ENCODE results near the gene C2orf81. TPM values are rescaled to one million over a fixed set of nuclear protein-coding genes. Genes with fewer than 3 reads are reported as not detected.

The C2orf81 gene
- polyA plus RNA-seq, 2 of the 4 experiments (the other 2 are of a cell fraction), result 0.88 to 2.0 TPM

- TF ChIP-seq HMGXB4 (CRISPR knock-in tag; IDR thresholded peaks at IDR 0.05; ENCODE audit: borderline replicate concordance), result no peak
- TF ChIP-seq RARB (CRISPR knock-in tag; IDR thresholded peaks at IDR 0.05), result no peak
- TF ChIP-seq MAX (IDR thresholded peaks at IDR 0.05), result no peak
- TF ChIP-seq RNF2 (IDR thresholded peaks at IDR 0.05; ENCODE audit: borderline replicate concordance, low read depth), result no peak
- TF ChIP-seq BHLHE40 (IDR thresholded peaks at IDR 0.05; ENCODE audit: low read depth, low read length), result no peak
- no peak for TF ChIP-seq RFX5 (IDR thresholded peaks at IDR 0.05)
- TF ChIP-seq JUN (IDR thresholded peaks at IDR 0.05), result no peak
Observed at GRCh38 chr2:74373985-74374384, 47.4 kb downstream of the C2orf81 start (continued).

- CTCF ChIA-PET, result interaction anchor here (1.3 to 1.4 kb wide), 2 partner anchors 18 to 123 kb away, joined by 3 read pairs; no protein-coding TSS in a partner anchor
- no peaks in the 10 kb centered on the region for H3K9me3 ChIP-seq
- H3K4me1 ChIP-seq, result 0 out of 3 replicates have a peak, but pooled peaks cover 4% of the 10 kb centered on the region
- H3K4me2 ChIP-seq, result no peak overlapping the region
- WGBS (ENCODE audit: missing lambda C conversion rate), result 86% methylated on average over 5 of the region's 5 CpGs
- ATAC-seq (peak in 1 of 2 experiments; percentile 28; a peak in 3 of 6 replicates), DNase-seq (ENCODE audit: low read depth in 1 of 2, low spot score in 1 of 2) (peak in 1 of 2 experiments; percentile 19), FAIRE-seq (no peak)
- POLR2A ChIA-PET, result no interaction called here
- no peak overlapping the region for H3K4me3 ChIP-seq
- TF ChIP-seq PBX3 (IDR thresholded peaks at IDR 0.05) (no peak), ELK1 (IDR thresholded peaks at IDR 0.05; ENCODE audit: low read depth, low read length) (no peak), CBX2 (IDR thresholded peaks at IDR 0.05; ENCODE audit: borderline replicate concordance, low read depth) (no peak), EHF (CRISPR knock-in tag; IDR thresholded peaks at IDR 0.05) (no peak), FOXS1 (CRISPR knock-in tag; IDR thresholded peaks at IDR 0.05) (no peak), ZC3H11A (IDR thresholded peaks at IDR 0.05) (no peak), JUN (IDR thresholded peaks at IDR 0.05) (no peak), CHD2 (IDR thresholded peaks at IDR 0.05; ENCODE audit: low read length, partially characterized antibody) (no peak), GATA3 (IDR thresholded peaks at IDR 0.05; ENCODE audit: borderline replicate concordance) (no peak), KDM5A (IDR thresholded peaks at IDR 0.05) (no peak), EHMT2 (IDR thresholded peaks at IDR 0.05; ENCODE audit: low read depth) (no peak), HDAC2 (IDR thresholded peaks at IDR 0.05) (no peak), TFCP2L1 (CRISPR knock-in tag; IDR thresholded peaks at IDR 0.05) (no peak), MAFK (IDR thresholded peaks at IDR 0.05; ENCODE audit: partially characterized antibody) (no peak)
- H3K27ac ChIP-seq, result no peak overlapping the region
Observed at GRCh38 chr2:74373221-74373676, 48.2 kb downstream of the C2orf81 start.

GRCh38 chr2:74372674-74373073 lies 48.7 kb downstream of the C2orf81 start:
- Histone ChIP-seq H3K9me3 (no peaks in the 10 kb centered on the region), H3K4me1 (0 out of 3 replicates have a peak, but pooled peaks cover 4% of the 10 kb centered on the region), H3K4me2 (no peak overlapping the region), H3K4me3 (no peak overlapping the region), H3K27ac (no peak overlapping the region)
- no peak for ATAC-seq
- DNase-seq (ENCODE audit: low read depth in 1 of 2, low spot score in 1 of 2), result no peak
- no peak for FAIRE-seq
- 92% methylated on average over 6 of the region's 6 CpGs for WGBS (ENCODE audit: missing lambda C conversion rate)
- ChIA-PET POLR2A (no interaction called here), CTCF (no interaction called here)
- TF ChIP-seq FOSB (CRISPR knock-in tag; IDR thresholded peaks at IDR 0.05) (no peak), RARB (CRISPR knock-in tag; IDR thresholded peaks at IDR 0.05) (no peak), RNF2 (IDR thresholded peaks at IDR 0.05; ENCODE audit: borderline replicate concordance, low read depth) (no peak), NPAS2 (CRISPR knock-in tag; IDR thresholded peaks at IDR 0.05; ENCODE audit: borderline replicate concordance) (no peak), HOXB5 (CRISPR knock-in tag; IDR thresholded peaks at IDR 0.05) (no peak), RAD21 (conservative IDR thresholded peaks at IDR 0.05 in 1 of 2, IDR thresholded peaks at IDR 0.05 in 1 of 2) (no peak), KDM5A (IDR thresholded peaks at IDR 0.05) (no peak), RCOR1 (IDR thresholded peaks at IDR 0.05; ENCODE audit: low read depth, low read length) (no peak), NFE2L2 (conservative IDR thresholded peaks at IDR 0.05; ENCODE audit: low read length) (no peak), CEBPB (IDR thresholded peaks at IDR 0.05) (no peak), RFX5 (IDR thresholded peaks at IDR 0.05) (no peak), CHD2 (IDR thresholded peaks at IDR 0.05; ENCODE audit: low read length, partially characterized antibody) (no peak), SMC3 (IDR thresholded peaks at IDR 0.05) (no peak), USF2 (IDR thresholded peaks at IDR 0.05) (no peak), HOXA7 (CRISPR knock-in tag; IDR thresholded peaks at IDR 0.05) (no peak), HES2 (IDR thresholded peaks at IDR 0.05) (no peak), MAX (IDR thresholded peaks at IDR 0.05) (no peak)
